SKM-1 treated with dmso at 0.1 percent for 144 hours (cell line): ENCODE results near the gene WNT5A.

Source experiments
- DNase-seq: peaks from one replicate; lab custom pipeline; 2025; ENCODE audit not compliant: unreplicated experiment; lab: John Stamatoyannopoulos, UW

Gene WNT5A

GRCh38 chr3:55452886-55453285 is 34.2 kb downstream of the WNT5A start:
- no peak for DNase-seq

DNA sequence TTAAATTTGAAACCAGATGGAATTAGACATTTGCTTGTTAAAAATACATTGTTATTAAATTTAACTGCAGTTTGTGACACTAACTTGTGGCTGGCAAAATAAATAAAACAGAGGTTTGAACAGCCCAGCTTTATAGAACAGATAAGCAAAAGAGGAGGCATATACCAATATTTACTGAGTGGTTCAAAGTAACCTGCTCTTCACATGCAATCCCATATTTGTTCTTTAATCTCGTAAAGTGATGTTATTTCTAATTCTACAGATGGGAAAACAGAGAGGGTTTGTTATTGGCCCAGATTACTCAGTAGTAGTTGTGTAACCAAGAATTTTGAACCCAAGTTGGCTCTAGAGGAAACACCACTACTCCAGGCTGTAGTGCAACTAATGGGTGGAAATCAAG is 37.6 kb downstream of the WNT5A start:
- DNase-seq = no peak

- no peak for DNase-seq
Observed at GRCh38 chr3:55446850-55447249, 40.3 kb downstream of the WNT5A start.

GRCh38 chr3:55445551-55445950 is 41.6 kb downstream of the WNT5A start:
- no peak for DNase-seq

- DNase-seq = no peak
Observed at GRCh38 chr3:55443346-55443745, 43.8 kb downstream of the WNT5A start.

GRCh38 chr3:55442861-55443260 is 44.2 kb downstream of the WNT5A start:
- no peak for DNase-seq

DNA sequence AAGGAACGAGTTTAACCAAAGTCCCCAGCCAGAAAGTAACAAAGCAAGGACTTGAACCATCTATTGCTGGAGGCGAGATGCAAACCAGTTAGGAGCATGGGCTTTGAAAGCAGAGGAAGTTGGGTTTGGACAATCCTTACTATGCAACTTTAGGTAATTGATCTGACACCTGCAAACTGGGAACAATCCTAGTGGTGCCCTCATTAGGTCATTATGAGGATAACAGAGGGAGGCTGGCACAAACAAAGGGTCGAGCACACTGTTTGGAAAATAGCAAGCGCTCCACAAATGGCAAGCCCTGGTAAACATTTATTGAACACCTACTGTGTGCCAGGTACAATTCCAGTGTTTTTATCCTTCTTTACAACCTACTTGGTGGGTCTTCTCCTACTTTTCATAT is 45.6 kb downstream of the WNT5A start:
- no peak for DNase-seq

- no peak for DNase-seq
Observed at GRCh38 chr3:55440104-55440708, 46.9 kb downstream of the WNT5A start.

GRCh38 chr3:55439657-55440056 is 47.4 kb downstream of the WNT5A start:
- DNase-seq = no peak

- DNase-seq = no peak
Observed at GRCh38 chr3:55436644-55437043, 50.5 kb downstream of the WNT5A start.

DNA sequence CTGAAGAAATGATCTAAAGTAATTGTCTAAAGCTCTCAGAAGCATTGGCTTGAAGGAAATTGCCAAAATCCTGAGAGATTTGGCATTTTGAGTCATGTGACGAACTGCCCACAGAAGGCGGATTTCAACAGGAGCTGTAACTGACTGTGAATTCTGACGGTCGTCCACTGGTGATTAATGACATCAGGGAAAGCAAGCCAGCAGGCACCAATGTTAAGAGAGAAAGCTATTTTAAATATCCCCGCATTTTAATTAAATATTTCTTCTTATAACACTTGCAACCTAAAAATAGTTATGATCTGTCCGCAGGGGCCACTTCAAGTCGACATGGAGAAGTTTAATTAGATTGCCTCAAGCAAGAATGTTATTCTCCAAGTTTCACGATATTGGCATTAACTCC is 51.6 kb downstream of the WNT5A start:
- no peak for DNase-seq

GRCh38 chr3:55434789-55435188 is 52.3 kb downstream of the WNT5A start:
- peak; percentile 17 for DNase-seq

DNA sequence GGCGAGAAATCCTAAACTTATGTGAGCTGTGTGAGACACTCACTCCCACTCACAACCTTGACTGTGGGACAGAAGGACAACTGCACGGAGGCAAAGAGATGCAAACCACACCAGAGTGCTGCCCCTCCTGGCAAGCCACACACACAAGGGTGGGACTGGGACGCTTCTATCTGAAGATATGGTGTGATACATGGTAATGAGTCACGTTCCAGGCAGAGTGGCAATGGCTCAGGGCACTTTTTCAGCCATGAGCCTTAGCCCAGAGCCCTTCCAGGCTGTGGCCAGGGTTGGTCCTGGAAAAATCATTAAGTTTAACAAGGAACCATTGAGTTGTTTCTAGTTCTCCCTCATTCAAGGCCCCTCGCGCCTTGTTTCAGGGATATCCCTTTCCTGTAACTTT is 56.1 kb downstream of the WNT5A start:
- no peak for DNase-seq

DNA sequence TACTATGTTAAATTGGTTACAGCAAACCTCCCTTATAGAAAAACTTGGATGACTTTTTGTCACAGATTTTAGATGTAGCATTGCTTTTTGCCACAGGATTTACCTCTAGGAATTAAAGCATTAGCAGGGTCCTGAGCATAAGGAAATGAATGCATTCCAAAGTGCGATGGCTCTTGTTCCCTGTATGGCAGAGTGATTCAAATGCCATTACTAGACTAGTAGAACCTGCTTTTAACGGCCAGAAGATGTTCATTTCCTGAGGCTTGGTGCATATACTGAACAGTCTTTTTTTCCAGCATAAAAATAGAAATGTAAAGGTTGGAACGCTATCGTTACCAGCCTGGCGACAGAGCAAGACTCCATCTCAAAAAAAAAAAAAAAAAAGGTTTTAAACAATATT is 59.4 kb downstream of the WNT5A start:
- DNase-seq = no peak

- DNase-seq = no peak
Observed at GRCh38 chr3:55426486-55426885, 60.6 kb downstream of the WNT5A start.

DNA sequence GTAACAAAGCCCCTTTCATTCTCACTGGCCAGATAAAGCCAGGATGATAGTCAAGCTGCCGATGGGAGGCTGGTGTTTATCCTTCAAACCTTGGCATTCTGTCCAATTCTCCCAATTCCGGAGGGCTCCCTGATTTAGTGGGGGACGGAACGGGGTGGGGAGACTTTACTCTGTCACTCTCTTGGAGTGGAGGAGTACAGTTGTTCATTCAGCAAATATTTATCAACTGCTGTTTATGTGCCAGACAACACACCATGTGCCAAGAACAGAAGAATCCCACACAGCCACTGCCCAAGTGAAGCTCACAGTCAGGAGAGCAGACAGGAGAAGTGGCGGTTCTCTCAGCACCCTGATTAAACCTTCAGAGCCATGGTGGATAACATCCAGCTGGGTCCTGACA is 63.3 kb downstream of the WNT5A start:
- DNase-seq = no peak

DNA sequence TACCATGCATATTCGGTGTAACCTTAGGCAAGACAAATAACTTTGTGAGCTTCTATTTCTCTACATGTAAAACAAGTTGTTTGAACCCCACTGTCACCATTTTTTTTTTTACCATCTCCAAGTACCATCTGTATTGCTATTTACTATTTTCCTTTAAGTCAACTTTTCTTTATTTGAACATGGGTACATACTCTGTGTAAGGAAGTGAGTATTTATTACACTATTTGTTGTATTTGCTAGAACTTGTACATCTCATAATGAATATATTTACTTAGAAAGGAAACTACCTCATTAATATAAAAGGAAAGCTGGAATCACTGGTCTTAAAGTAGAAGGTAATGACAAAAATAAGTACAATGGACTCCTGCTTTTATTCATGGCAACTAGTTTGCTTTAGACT is 69.9 kb downstream of the WNT5A start:
- no peak for DNase-seq

GRCh38 chr3:55416331-55416821 is 70.7 kb downstream of the WNT5A start:
- DNase-seq = no peak
